ENCODE results near the gene CCDC179. TPM values are rescaled to one million over a fixed set of nuclear protein-coding genes. Genes with fewer than 3 reads are reported as not detected.

Gene CCDC179
- total RNA-seq, 1 experiment from 2014 or later = not detected

- no peak for DNase-seq (ENCODE audit: low spot score)
These were observed 51.6 kb downstream of the CCDC179 start for GRCh38 chr11:22808571-22809197.

DNA sequence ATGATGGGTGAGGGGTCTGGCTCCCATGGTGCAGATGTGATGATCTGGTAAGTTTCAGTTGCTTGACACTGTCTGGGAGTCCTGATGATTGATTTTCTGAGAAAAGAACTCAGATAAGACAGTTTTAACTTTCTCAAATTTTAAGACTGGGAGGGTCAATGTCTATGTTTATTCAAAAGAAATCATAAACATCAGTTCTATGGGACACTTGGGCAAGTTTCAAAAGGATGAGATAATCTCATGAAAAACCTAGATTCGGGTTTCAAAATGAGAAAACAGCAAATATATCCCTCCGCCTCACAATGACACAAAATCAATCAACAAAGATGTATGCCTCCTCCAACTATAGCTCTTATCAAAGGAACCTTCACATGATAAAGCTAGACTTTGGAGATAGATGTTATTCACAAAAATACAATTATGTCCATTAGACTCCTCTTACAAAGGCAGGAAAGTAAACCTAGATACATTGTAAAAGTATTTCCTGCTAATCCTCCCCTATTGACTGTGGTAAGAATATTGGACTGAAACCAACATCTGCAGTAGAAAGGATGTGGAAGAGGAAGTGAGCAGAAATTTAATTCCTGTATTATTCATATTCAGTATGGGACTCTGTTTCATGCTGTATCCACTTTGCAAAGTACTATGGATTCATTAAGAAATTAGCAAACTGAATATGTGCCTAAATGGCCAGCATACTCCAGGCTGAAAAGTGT is 52.3 kb downstream of the CCDC179 start:
- DNase-seq (ENCODE audit: low spot score) = peak; percentile 40

GRCh38 chr11:22807391-22807790 is 52.9 kb downstream of the CCDC179 start:
- no peak for DNase-seq (ENCODE audit: low spot score)

GRCh38 chr11:22802861-22803260 is 57.4 kb downstream of the CCDC179 start:
- no peak for DNase-seq (ENCODE audit: low spot score)

DNA sequence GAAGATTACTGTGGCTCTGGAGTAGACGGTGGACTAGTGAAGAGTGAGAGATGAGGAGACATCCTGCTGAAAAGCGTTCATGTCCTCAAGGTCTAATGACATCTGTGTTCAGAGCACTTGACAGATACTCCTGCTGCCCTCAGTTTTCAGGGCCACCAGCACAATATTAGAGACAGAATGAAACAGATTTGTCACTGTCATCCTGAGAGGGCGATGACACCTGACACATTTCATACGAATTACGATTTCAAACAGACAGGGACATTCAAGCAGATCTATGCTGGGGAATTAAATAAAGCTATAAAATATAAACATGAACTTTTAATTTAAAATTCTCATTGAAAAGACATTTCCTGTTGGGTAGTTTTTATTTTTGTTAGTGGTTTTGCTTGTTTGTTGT is 59.8 kb downstream of the CCDC179 start:
- no peak for DNase-seq (ENCODE audit: low spot score)

GRCh38 chr11:22798901-22799300 is 61.4 kb downstream of the CCDC179 start:
- DNase-seq (ENCODE audit: low spot score) = no peak

- no peak for DNase-seq (ENCODE audit: low spot score)
These were observed 63.2 kb downstream of the CCDC179 start for GRCh38 chr11:22797047-22797446.

Other genes starting within 250 kb of the CCDC179 start
- gene FANCF, start 234.7 kb downstream of the CCDC179 start, total RNA-seq (2014; rRNA removed; shearing (Covaris generic)) = 21.6 and 22.9 TPM in 2 replicates
- 3.3 and 3.7 TPM in 2 replicates for gene GAS2, start 193.9 kb downstream of the CCDC179 start, total RNA-seq (2014; rRNA removed; shearing (Covaris generic))
- 7.3 and 9.1 TPM in 2 replicates for gene SVIP, start 30.7 kb downstream of the CCDC179 start, total RNA-seq (2014; rRNA removed; shearing (Covaris generic))

Measured in HT-29 (cell line).